GM12874 (cell line): Measurements from ENCODE around the gene CACNA2D4.

Source experiments
- CTCF ChIP-seq: IDR thresholded peaks from 2 replicates; pipeline ENCODE4 v1.5.1; 2011; ENCODE audit warnings: low read depth, mild to moderate bottlenecking, control low read depth, low read length, moderate library complexity; ENCODE audit not compliant: insufficient read depth

CACNA2D4 gene

DNA sequence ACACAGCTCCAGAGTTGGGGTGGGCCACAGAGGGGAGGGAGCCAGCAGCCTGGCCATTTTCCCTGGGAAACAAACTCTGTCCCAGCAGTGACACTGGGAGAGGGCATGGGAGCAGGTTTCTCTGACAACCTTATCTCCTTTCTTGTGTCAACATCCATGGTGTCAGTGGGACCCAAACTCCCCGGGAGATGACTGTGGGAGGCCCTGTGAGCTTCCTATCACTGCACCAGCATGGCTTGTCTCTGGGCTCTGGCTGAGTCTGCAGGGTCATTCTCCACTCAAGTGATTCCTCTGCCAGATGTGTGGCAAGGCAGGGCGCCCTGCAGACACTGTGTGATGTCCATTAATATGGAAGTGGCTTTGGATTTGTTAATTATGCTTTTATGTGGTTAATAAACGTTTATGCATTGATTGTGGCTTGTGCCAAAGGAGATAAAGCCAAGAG lies 88.0 kb downstream of the CACNA2D4 start:
- no peak for TF ChIP-seq CTCF

GRCh38 chr12:1829306-1829900 lies 89.0 kb downstream of the CACNA2D4 start:
- no peak for TF ChIP-seq CTCF

DNA sequence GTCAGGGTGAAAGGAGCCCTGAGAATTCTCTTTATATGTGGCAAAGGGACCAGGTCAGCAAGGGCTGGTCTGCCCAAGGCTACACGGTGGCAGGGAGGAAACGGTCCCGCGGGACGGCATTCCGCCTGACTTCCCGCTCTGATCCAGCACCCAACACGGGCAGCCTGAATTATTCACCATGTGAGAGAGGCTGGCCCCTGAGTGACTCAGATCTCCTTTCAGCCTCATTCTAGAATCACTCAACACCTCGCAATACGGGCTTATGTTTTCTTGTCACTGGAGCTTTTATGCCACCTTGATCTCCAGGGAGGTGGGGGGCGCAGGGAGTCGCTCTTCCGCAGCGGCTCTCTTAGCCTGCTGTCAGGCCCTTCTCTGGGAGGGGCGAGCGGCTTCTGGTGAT lies 89.6 kb downstream of the CACNA2D4 start:
- TF ChIP-seq CTCF: no peak

- TF ChIP-seq CTCF: no peak
These were observed 90.3 kb downstream of the CACNA2D4 start for GRCh38 chr12:1827826-1828805.

DNA sequence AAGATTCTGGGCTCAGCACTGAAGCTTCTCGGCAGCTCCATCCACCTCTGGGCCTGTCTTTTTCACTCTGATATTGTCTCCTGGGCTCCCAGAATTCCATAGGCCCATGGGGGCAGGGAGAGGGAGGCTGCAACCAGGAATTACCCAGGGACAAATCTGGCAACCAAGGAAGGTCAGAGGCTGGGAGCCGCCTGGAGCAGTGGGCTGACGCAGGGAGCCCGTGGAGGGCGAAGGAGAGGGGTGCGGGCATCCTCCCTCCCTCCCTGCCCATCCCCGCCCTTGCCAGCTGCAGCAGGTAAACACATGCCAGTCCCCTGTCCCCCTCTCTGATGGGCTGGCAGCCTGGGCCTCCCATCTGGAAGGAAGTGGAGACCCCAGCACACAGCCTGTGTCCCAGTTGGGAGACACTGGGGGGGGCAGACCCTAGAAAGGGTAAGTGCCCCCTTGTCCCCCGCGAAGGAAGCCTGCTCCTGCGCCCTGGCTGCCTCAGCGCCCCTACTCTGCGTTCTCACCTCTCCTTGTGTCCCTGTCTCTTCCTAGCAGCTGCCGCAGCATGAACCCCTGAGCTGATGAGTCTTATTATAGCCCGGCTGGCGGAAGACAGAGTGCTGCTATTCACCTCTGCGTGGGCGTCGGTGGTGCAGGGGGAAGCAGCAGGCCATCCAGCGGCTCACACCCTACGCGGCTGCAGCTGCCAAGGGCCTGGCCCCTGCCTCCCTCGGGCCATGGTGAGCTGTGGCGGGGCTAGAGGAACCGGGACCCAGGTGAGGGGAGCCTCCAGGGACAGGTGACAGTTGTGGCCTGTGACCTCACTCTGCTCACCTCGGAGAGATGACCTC lies 91.4 kb downstream of the CACNA2D4 start:
- TF ChIP-seq CTCF: no peak

GRCh38 chr12:1826401-1826800 lies 92.1 kb downstream of the CACNA2D4 start:
- no peak for TF ChIP-seq CTCF

- TF ChIP-seq CTCF: no peak
These were observed 92.9 kb downstream of the CACNA2D4 start for GRCh38 chr12:1825382-1826102.
